Osteoblast (primary cell): ENCODE results near the gene ZNF442. TPM values are rescaled to one million over a fixed set of nuclear protein-coding genes. Genes with fewer than 3 reads are reported as not detected.

ENCODE experiments used
- DNase-seq: peaks from one replicate; pipeline ENCODE4 v3.0.0; 2011; ENCODE audit warnings: low spot score, mixed read lengths; ENCODE audit not compliant: insufficient read length; ENCODE audit errors: missing footprints
- H2AFZ ChIP-seq: 2 replicates; pipeline ENCODE4 v1.6.0; 2011; ENCODE audit warnings: mild to moderate bottlenecking, low read length
- H3K27ac ChIP-seq: 2 replicates; pipeline ENCODE4 v1.5.1; 2011; ENCODE audit warnings: mild to moderate bottlenecking, low read depth, low read length, moderate library complexity
- H3K27me3 ChIP-seq: 2 replicates; pipeline ENCODE4 v1.6.0; 2012; ENCODE audit warnings: mild to moderate bottlenecking, control low read depth, inconsistent platforms, low read length, moderate library complexity; ENCODE audit not compliant: insufficient read depth
- H3K36me3 ChIP-seq: 2 replicates; pipeline ENCODE4 v1.5.1; 2011; ENCODE audit warnings: mild to moderate bottlenecking, low read length, control low read depth, moderate library complexity; ENCODE audit not compliant: insufficient read depth
- H3K4me1 ChIP-seq: 2 replicates; pipeline ENCODE4 v1.5.1; 2011; ENCODE audit warnings: mild to moderate bottlenecking, low read length, control low read depth, moderate library complexity; ENCODE audit not compliant: insufficient read depth
- H3K4me2 ChIP-seq: 2 replicates; pipeline ENCODE4 v1.6.0; 2011; ENCODE audit warnings: mild to moderate bottlenecking, low read length; ENCODE audit not compliant: insufficient read depth
- H3K4me3 ChIP-seq: fragments of 200-600 bp; sonication (generic); 3 replicates; pipeline ENCODE4 v1.5.1; 2012; ENCODE audit warnings: mild to moderate bottlenecking, low read length, inconsistent platforms; ENCODE audit not compliant: insufficient read depth
- H3K79me2 ChIP-seq: 2 replicates; pipeline ENCODE4 v1.6.0; 2012; ENCODE audit warnings: mild to moderate bottlenecking, low read length, control low read depth, inconsistent platforms; ENCODE audit not compliant: insufficient read depth
- H3K9me3 ChIP-seq: 2 replicates; pipeline ENCODE4 v1.5.1; 2011; ENCODE audit warnings: low read depth, low read length, control low read depth
- H4K20me1 ChIP-seq: 2 replicates; pipeline ENCODE4 v1.6.0; 2012; ENCODE audit warnings: mild to moderate bottlenecking, low read length, control low read depth; ENCODE audit not compliant: insufficient read depth
- CTCF ChIP-seq: IDR thresholded peaks from 2 replicates; pipeline ENCODE4 v1.5.1; 2011; ENCODE audit warnings: mild to moderate bottlenecking, low read depth, low read length, moderate library complexity; ENCODE audit errors: extremely low read depth
- total RNA-seq: library from RNA; depleted of rRNA; stranded (reverse); fragments of >200 nt; gene quantifications from 2 replicates; pipeline ENCODE4 v1.2.3, GENCODE V29; 2012

ZNF442 gene
- total RNA-seq, 1 donor = 4.0 TPM

GRCh38 chr19:12345197-12345596, 20.3 kb downstream of the ZNF442 start:
- Histone ChIP-seq H3K79me2 (no peaks in the 10 kb centered on the region), H3K4me2 (no peak overlapping the region), H2AFZ (no peak overlapping the region), H3K27ac (no peak overlapping the region), H3K9me3 (peaks cover 21% of the 10 kb centered on the region), H4K20me1 (no peaks in the 10 kb centered on the region), H3K27me3 (no peaks in the 10 kb centered on the region), H3K4me1 (no peaks in the 10 kb centered on the region), H3K36me3 (peaks cover 4% of the 10 kb centered on the region), H3K4me3 (no peak overlapping the region)
- DNase-seq = no peak
- no peak for TF ChIP-seq CTCF

GRCh38 chr19:12333162-12334159, 32.0 kb downstream of the ZNF442 start, which contains the start of gene ZNF563:
Gene ZNF563, minus strand, starts transcription at chr19:12333633. Its CDS starts 151 bp downstream, at chr19:12333482.
- TF ChIP-seq CTCF = no peak
- H3K27ac ChIP-seq = peak within 1 kb of the TSS; percentile 59

GRCh38 chr19:12331211-12331941, 34.1 kb downstream of the ZNF442 start:
- Histone ChIP-seq H3K36me3 (no peaks in the 10 kb centered on the region), H3K27ac (no peak overlapping the region), H3K79me2 (peaks cover 17% of the 10 kb centered on the region), H2AFZ (no peak overlapping the region), H3K9me3 (no peaks in the 10 kb centered on the region), H3K4me3 (no peak overlapping the region), H3K4me2 (no peak overlapping the region), H3K27me3 (no peaks in the 10 kb centered on the region), H3K4me1 (peaks cover 8% of the 10 kb centered on the region), H4K20me1 (no peaks in the 10 kb centered on the region)
- no peak for DNase-seq
- no peak for TF ChIP-seq CTCF

More at GRCh38 chr19:12333162-12334159, 32.0 kb downstream of the ZNF442 start, which contains the start of gene ZNF563:
- Histone ChIP-seq H4K20me1 (no peaks in the 10 kb centered on the region), H3K79me2 (peaks cover 11% of the 10 kb centered on the region), H3K4me1 (peaks cover 8% of the 10 kb centered on the region), H3K4me3 (peak within 1 kb of the TSS; percentile 89), H3K9me3 (no peaks in the 10 kb centered on the region), H3K27me3 (no peaks in the 10 kb centered on the region), H3K4me2 (peak within 1 kb of the TSS; percentile 90), H3K36me3 (no peaks in the 10 kb centered on the region), H2AFZ (peak within 1 kb of the TSS; percentile 92)
- DNase-seq = peak; percentile 97
